Globus pallidus (tissue), 1 donor: ENCODE data around the gene SPDYE1.
"Not testable (repeated sequence)": the region's sequence is repeated elsewhere in the genome, so short reads cannot be mapped to it uniquely, and the experiment has no call there.

Source experiments
- DNase-seq: peaks from one replicate; pipeline ENCODE4 v3.0.0-alpha.2; 2015; ENCODE audit warnings: low spot score

Gene SPDYE1

DNA sequence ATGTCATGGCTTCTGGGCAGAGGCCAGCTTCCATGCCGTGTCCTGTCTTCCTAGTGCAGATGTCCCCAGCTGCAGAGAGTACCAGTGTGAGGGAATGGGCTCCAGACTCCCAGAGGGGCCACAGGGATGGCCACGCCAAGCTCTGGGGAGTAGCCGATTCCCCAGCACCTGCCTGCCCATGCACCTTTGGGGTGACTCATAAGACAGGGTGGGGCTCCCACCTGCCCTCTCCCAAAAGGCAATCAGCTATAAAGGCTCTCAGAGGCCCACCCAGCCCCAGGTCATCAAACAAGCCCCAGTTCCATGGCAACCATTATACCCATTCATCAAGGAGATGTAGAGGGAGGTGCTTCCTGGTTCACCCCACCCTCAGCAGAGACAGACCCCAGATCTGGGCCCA is at the start of gene SPDYE1:
SPDYE1 (plus strand) TSS at position 366 of the 400 bp plus-strand sequence. CDS start 2,053 bp downstream, outside the sequence.
- not testable (repeated sequence) for DNase-seq

DNA sequence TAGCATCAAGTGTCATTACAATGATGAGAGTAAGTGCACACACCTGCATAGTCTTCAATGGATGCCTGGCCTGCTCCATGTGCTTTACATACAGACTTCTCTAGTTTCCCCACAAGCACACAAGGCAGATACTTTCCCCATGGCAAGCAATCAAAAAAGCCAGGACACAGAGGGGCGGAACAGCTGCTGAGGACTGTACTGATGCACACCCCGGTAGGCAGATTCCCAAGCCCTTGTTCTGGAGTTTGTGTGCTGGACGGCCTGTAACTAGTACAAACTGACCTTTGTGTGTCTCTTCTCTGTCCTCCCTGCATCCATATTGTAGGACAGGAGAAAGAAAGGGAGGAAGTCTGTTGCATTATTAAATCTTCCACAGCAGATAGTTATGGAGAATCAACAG is 45.7 kb upstream of the SPDYE1 start:
- DNase-seq = no peak

GRCh38 chr7:43953071-43953470 is 44.6 kb upstream of the SPDYE1 start:
- DNase-seq = no peak

- peak; percentile 68 for DNase-seq
These were observed 43.0 kb upstream of the SPDYE1 start for GRCh38 chr7:43954524-43955228.

DNA sequence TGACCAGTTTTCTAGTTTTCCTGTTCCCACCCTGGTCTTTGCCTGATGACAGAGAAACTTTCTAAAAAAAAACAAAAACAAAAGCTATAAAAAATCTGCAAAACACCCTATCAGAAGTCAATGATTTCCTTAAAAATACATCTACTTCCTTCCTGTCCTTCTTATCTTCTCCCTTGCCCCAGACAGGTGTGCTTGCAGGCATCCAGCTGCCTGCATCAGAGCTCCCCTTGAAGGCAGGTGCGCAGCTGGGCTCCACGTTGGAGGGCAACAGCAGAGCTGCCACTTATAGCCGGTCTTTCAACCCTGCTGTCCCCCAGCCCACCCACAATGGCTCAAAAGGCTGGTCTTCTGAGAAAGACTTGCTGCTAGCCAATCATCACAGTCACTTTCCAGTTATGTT is 41.7 kb upstream of the SPDYE1 start:
- DNase-seq = no peak

DNA sequence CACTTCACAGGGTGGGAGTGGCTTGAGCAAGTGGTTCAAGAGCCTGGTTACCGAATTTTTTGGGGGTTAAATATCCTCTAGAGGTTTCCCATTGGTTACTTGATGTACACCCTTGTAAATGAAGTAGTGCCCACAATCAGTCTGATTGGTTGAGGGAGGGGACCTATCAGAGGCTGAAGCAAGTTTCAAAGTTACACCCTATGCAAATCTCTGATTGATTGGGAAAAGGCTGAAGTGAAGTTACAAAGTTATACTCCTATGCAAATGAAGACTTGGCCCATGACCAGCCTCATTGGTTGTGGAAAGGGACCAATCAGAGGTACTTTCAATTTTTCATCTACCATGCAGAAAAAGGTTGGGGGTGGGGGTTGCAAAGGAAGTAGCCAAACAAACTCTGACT is 36.8 kb upstream of the SPDYE1 start:
- DNase-seq = no peak

DNA sequence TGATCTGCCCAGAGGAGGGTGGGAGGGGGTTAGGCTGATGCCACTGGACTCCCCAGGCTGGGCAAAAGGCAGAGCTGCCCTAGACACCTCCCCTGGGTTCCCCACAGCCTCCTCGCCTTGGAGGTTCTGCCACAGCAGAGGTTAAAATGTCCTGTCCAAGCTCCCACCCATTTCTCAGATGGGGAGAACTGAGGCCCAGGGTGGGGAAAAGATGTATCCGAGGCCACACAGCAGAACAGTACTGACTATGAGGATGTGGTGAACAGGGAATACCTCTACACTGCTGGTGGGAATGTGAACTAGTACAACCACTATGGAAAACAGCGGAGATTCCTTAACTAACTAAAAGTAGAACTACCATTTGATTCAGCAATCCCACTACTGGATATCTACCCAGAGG is 31.3 kb upstream of the SPDYE1 start:
- not testable (repeated sequence) for DNase-seq

GRCh38 chr7:43968172-43969040 is 29.3 kb upstream of the SPDYE1 start:
- not testable (repeated sequence) for DNase-seq

DNA sequence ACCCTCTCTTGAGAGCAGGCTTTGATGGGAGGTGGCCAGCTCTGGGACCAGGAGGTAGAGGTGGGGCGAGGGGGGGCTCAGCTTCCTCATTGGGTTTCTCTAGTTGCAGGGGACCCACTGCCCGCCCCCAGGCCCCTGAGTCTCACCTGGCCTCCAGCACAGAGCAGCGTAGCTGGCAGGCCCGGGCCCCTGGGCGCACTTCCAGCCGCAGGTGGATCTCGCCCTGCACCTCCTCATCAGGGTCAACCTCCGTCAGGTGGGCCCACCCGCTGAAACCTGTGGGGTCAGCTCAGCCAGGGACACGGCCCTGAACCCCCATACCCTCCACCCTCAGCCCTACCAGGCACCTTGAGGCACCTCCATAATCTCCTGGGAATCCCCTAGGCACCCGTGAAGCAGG is 28.1 kb upstream of the SPDYE1 start:
- not testable (repeated sequence) for DNase-seq

DNA sequence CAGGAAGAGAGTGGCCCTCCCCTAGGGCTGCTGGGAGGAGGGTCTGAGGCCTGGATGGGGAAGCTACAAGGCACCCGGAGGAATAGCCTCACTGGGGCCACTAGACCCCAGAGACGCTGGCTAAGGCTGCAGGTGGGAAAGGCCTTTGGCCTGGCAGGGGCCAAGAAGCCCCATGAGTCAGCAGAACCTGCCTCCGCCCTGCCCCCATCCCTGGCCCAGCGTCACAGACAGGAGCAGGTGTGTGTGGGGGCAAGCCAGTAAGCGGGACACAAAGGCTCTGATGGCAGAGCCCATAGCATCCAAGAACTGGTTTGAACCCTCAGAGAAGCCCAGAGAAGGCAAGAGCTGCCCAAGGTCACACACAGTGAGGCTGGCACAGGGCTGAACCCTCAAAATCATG is 27.0 kb upstream of the SPDYE1 start:
- DNase-seq = not testable (repeated sequence)

DNA sequence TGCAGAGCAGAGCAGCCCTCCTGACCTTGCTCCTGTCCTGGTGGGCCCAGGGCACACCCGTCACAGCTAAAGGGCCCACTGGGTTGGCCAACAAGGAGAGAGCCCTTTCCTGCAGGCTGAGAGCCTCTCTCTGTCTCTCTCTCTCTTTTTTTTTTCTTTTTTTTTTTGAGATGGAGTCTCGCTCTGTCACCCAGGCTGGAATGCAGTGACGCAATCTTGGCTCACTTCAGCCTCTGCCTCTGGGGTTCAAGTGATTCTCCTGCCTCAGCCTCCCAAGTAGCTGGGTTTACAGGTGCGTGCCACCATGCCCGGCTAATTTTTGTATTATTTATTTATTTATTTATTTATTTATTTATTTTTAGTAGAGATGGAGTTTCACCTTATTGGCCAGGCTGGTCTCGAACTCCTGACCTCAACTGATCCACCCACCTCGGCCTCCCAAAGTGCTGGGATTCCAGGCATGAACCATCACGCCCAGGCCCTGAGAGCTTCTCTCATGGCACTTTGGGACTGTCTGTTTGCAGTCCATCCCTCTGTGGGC is 23.6 kb upstream of the SPDYE1 start:
- not testable (repeated sequence) for DNase-seq

DNA sequence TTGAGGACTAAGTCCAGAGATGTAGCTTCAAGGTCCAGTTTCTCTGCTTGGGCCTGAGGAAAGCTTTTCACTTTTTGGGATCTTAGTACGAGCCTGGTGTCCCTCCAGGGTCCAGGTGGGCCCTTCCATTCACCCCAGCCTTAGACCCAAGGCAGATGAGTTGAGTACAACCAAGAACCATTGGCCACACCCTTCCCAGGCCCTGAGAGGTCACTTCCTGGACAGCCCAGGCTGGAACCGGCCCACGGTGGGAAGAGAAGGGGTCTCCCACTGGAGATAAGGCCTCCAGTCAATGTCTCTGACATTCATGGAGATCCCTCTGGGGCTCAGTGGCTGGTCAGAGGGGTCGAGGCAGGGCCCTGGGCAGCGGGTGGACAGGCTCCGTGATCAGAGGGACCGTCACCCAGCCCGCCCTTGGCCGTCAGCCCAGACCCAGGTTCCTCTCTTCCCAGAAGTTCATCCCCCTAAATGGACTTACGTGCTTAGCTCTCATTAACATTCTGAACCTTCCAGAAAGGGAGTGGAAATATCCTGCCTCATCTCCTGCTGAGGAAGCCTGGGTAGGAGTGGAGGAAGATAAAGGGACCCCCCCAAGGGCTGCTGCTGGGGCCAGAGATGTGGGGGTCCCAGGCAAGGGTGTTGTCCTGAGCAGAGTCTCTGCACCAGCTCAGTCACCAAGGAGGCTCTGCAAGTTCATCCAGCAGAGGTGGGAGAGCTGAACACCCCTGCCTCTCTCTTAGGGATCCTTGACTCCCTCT is 22.8 kb upstream of the SPDYE1 start:
- not testable (repeated sequence) for DNase-seq

- DNase-seq = no peak
These were observed 20.2 kb upstream of the SPDYE1 start for GRCh38 chr7:43977525-43977924.

DNA sequence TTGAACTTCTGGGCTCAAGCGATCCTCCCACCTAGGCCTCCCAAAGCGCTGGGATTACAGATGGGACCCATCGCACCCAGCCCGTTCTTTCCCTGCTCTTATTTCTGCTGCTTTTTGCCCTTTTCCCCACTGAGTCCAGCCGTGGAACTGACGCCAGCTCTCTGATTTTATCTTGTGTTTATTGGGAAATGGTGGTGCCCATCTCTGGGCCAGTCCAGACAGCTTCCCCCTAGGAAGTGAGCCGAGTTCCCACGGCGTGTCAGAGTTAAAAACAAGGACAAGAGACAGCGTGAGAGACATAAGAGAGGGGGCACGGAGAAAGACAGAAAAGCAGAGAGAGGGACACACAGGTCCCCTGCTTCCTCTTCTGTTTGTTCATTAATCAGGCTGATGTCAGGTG is 19.6 kb upstream of the SPDYE1 start:
- not testable (repeated sequence) for DNase-seq

DNA sequence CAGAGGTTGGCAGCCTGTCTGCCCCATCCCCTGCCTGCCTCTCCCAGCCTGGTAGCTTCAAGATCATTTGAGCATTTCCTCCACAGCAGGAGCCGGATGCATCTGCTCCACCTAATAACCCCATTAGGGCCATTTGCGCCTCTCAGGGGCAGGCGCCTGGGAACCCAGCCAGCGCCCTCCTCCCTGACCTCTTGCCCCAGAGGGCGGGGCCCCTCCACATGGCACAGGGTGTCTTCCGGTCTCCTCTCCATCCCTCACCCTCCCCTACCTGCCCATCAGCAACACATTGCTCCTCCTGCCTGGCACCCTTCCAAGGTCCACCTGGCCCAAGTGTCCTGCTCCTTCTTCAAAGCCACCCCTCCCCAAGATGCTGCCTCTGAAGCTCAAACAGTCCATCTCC is 14.8 kb upstream of the SPDYE1 start:
- not testable (repeated sequence) for DNase-seq

- DNase-seq = not testable (repeated sequence)
These were observed 14.0 kb upstream of the SPDYE1 start for GRCh38 chr7:43983736-43984135.

GRCh38 chr7:43985904-43986864 is 11.5 kb upstream of the SPDYE1 start:
- peak; percentile 10 for DNase-seq

DNA sequence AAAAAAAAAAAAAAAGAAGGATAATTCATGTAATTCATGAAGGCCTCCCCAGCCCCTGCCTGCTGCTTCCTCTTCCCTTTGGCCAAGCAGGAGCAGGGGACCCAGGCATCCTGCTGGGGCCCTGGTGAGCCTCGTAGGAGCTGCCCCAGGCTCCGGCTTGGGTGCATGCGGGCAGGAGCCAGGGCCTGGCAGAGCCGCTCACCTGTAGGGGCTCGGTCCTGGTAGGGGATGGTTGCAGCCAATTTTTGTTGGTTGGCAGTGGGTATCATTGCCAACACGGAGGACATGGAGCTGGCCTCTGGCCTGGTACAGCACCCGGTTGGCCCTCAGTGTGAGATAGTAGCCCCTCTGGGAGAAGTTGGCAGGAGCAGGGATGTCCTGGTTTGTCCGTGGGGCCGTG is 10.2 kb upstream of the SPDYE1 start:
- DNase-seq = not testable (repeated sequence)

GRCh38 chr7:43990011-43990585 is 7.6 kb upstream of the SPDYE1 start:
- not testable (repeated sequence) for DNase-seq

- DNase-seq = not testable (repeated sequence)
These were observed 6.9 kb upstream of the SPDYE1 start for GRCh38 chr7:43990829-43991228.
